HCT116 (cell line): ENCODE data around the gene GUCY2D. TPM values are rescaled to one million over a fixed set of nuclear protein-coding genes. Genes with fewer than 3 reads are reported as not detected.

Source experiments
- ATAC-seq: fragments of 200-7000 bp; cut with Tn5 transposase; 2 replicates; pipeline ENCODE4 v1.9.1; 2020; ENCODE audit warnings: mild to moderate bottlenecking, moderate library complexity
- BruUV-seq: library from RNA; stranded (reverse); fragments of 400-500 nt; replicated peaks from 2 replicates; lab custom pipeline; 2021; lab: Mats Ljungman, UMichigan
- CTCF ChIA-PET: fragments of 300-600 bp; sonication (Branson Sonifier 250); formaldehyde crosslinking; loops from one replicate; lab custom pipeline; 2021; ENCODE audit warnings: antibody characterized with exemption; lab: Charles Lee
- POLR2A ChIA-PET: fragments of 300-600, 350-600 bp; sonication (Branson Sonifier 250); formaldehyde crosslinking; loops from one replicate; lab custom pipeline; 2021; ENCODE audit warnings: antibody characterized with exemption; lab: Charles Lee
- RAD21 ChIA-PET, 2 experiments: fragments of 300-600 bp; sonication (Branson Sonifier 250); formaldehyde crosslinking; loops; one replicate each; lab custom pipeline; 2023; ENCODE audit warnings: low total read pairs in 2 of 2; ENCODE audit not compliant: uncharacterized antibody in 2 of 2, unreplicated experiment in 2 of 2, low non-redundant PET in 1 of 2; lab: Charles Lee
- DNase-seq: peaks from one replicate; pipeline ENCODE4 v3.0.0-alpha.2; 2010; ENCODE audit warnings: low read depth, low spot score
- H2AFZ ChIP-seq: fragments of 200-600 bp; shearing (Covaris generic), sonication (generic); 2 replicates; pipeline ENCODE4 v1.6.1; 2017; ENCODE audit warnings: low read depth, mixed run types, mixed read lengths, antibody characterized with exemption, low read length; ENCODE audit not compliant: poor library complexity, severe bottlenecking
- H3K27ac ChIP-seq: 2 replicates; pipeline ENCODE4 v1.5.1; 2012; ENCODE audit warnings: low read depth, low read length
- H3K27me3 ChIP-seq: fragments of 200-600 bp; sonication (generic); 2 replicates; pipeline ENCODE4 v1.6.1; 2016; ENCODE audit warnings: mixed run types, low read length, mixed read lengths; ENCODE audit not compliant: insufficient read depth
- H3K36me3 ChIP-seq, 2 experiments: fragments of 200-500 bp in 1 of 2; fragments of 200-600 bp in 1 of 2; sonication (Bioruptor generic) in 1 of 2; sonication (generic) in 1 of 2; 2 replicates each; pipeline versions ENCODE4 v1.5.1 to v1.6.1; 2014 to 2016; ENCODE audit warnings: low read length in 2 of 2, inconsistent platforms in 1 of 2, mixed read lengths in 1 of 2, mixed run types in 1 of 2; ENCODE audit not compliant: insufficient read depth in 2 of 2, control insufficient read depth in 1 of 2
- H3K4me1 ChIP-seq, 2 experiments: fragments of 200-600 bp in 1 of 2; sonication (generic) in 1 of 2; 2 replicates each; pipeline versions ENCODE4 v1.5.1 to v1.6.1; 2012 to 2017; ENCODE audit warnings: low read length in 2 of 2, inconsistent platforms in 1 of 2, mild to moderate bottlenecking in 1 of 2, mixed read lengths in 1 of 2, mixed run types in 1 of 2, moderate library complexity in 1 of 2; ENCODE audit not compliant: insufficient read depth in 2 of 2, control insufficient read depth in 1 of 2
- H3K4me2 ChIP-seq: fragments of 200-600 bp; sonication (generic); 2 replicates; pipeline ENCODE4 v1.6.1; 2017; ENCODE audit warnings: mixed run types, low read length, mixed read lengths
- H3K4me3 ChIP-seq, 2 experiments: fragments of 200-600 bp in 1 of 2; sonication (generic) in 1 of 2; replicated peaks in 1 of 2; 2 replicates each; pipeline ENCODE4 v1.5.1; 2011 to 2016; ENCODE audit warnings: low read length in 2 of 2, control low read depth in 1 of 2, low read depth in 1 of 2, mild to moderate bottlenecking in 1 of 2, mixed read lengths in 1 of 2, mixed run types in 1 of 2
- H3K79me2 ChIP-seq: fragments of 200-600 bp; sonication (generic); 2 replicates; pipeline ENCODE4 v1.6.1; 2017; ENCODE audit warnings: mild to moderate bottlenecking, mixed run types, low read length, moderate library complexity, mixed read lengths; ENCODE audit not compliant: insufficient read depth
- H3K9ac ChIP-seq: fragments of 200-600 bp; sonication (generic); 2 replicates; pipeline ENCODE4 v1.6.1; 2016; ENCODE audit warnings: low read length, mixed read lengths
- H3K9me2 ChIP-seq: fragments of 200-600 bp; sonication (generic), shearing (Covaris generic); 2 replicates; pipeline ENCODE4 v1.6.1; 2017; ENCODE audit warnings: mixed run types, mild to moderate bottlenecking, moderate library complexity; ENCODE audit not compliant: insufficient read depth
- H3K9me3 ChIP-seq, 2 experiments: fragments of 200-500 bp in 1 of 2; fragments of 200-600 bp in 1 of 2; sonication (Bioruptor generic) in 1 of 2; sonication (generic) in 1 of 2; 2 replicates each; pipeline ENCODE4 v1.6.1; 2014 to 2017; ENCODE audit warnings: low read length in 2 of 2, mixed read lengths in 2 of 2, inconsistent platforms in 1 of 2, low read depth in 1 of 2, mild to moderate bottlenecking in 1 of 2, mixed run types in 1 of 2, moderate library complexity in 1 of 2; ENCODE audit not compliant: control insufficient read depth in 1 of 2, insufficient read depth in 1 of 2
- H4K20me1 ChIP-seq: fragments of 200-600 bp; sonication (generic), shearing (Covaris generic); 2 replicates; pipeline ENCODE4 v1.6.1; 2017; ENCODE audit warnings: mixed run types, mild to moderate bottlenecking, moderate library complexity; ENCODE audit not compliant: insufficient read depth
- CBX3 ChIP-seq: IDR thresholded peaks from 2 replicates; pipeline ENCODE4 v1.6.1; 2012; ENCODE audit warnings: low read depth
- EGR1 ChIP-seq: IDR thresholded peaks from 2 replicates; pipeline ENCODE4 v1.6.1; 2012; ENCODE audit warnings: low read depth
- ELF1 ChIP-seq: IDR thresholded peaks from 2 replicates; pipeline ENCODE4 v1.6.1; 2012; ENCODE audit warnings: low read depth, borderline replicate concordance
- EZH2phosphoT487 ChIP-seq: fragments of 200-600 bp; IDR thresholded peaks from 2 replicates; pipeline ENCODE4 v1.6.1; 2018; ENCODE audit warnings: antibody characterized with exemption, borderline replicate concordance
- FOSL1 ChIP-seq: IDR thresholded peaks from 2 replicates; pipeline ENCODE4 v1.6.1; 2012; ENCODE audit warnings: low read depth
- POLR2A ChIP-seq: IDR thresholded peaks from 2 replicates; pipeline ENCODE4 v1.7.0; 2011; ENCODE audit warnings: borderline replicate concordance; ENCODE audit not compliant: insufficient read depth, insufficient read length; ENCODE audit errors: extremely low read depth
- POLR2AphosphoS5 ChIP-seq: IDR thresholded peaks from 2 replicates; pipeline ENCODE4 v1.6.1; 2011; ENCODE audit warnings: mild to moderate bottlenecking, low read depth, low read length, moderate library complexity
- RAD21 ChIP-seq: IDR thresholded peaks from 2 replicates; pipeline ENCODE4 v1.6.1; 2012; ENCODE audit warnings: low read depth, mild to moderate bottlenecking
- SIN3A ChIP-seq: IDR thresholded peaks from 2 replicates; pipeline ENCODE4 v1.6.1; 2012; ENCODE audit warnings: low read depth
- SP1 ChIP-seq: IDR thresholded peaks from 2 replicates; pipeline ENCODE4 v1.6.1; 2012; ENCODE audit warnings: low read depth
- SRF ChIP-seq: IDR thresholded peaks from 2 replicates; pipeline ENCODE4 v1.6.1; 2012; ENCODE audit warnings: low read depth
- TCF7L2 ChIP-seq: IDR thresholded peaks from 2 replicates; pipeline ENCODE4 v1.7.0; 2011; ENCODE audit warnings: borderline replicate concordance, inconsistent platforms; ENCODE audit not compliant: insufficient read depth, insufficient read length; ENCODE audit errors: extremely low read depth
- YY1 ChIP-seq: IDR thresholded peaks from 2 replicates; pipeline ENCODE4 v1.6.1; 2011; ENCODE audit warnings: low read length, low read depth, moderate library complexity, mild to moderate bottlenecking; ENCODE audit not compliant: insufficient replicate concordance; ENCODE audit errors: extremely low read depth
- ZFX ChIP-seq: fragments of 450-650 bp; IDR thresholded peaks from 2 replicates; pipeline ENCODE4 v1.6.1; 2017
- ZNF274 ChIP-seq: fragments of 200-500 bp; sonication (Bioruptor generic); IDR thresholded peaks from 2 replicates; pipeline ENCODE4 v1.6.1; 2014; ENCODE audit warnings: mild to moderate bottlenecking, low read depth, low read length, inconsistent platforms
- intact Hi-C: fragments of 100-400 bp; cut with micrococcal nuclease; formaldehyde crosslinking; loops from 2 replicates; pipeline ENCODE4 v1.10.0; 2022
- total RNA-seq: library from RNA; stranded (reverse); gene quantifications from one replicate; pipeline ENCODE4 v1.2.1, GENCODE V29; 2021; ENCODE audit not compliant: unreplicated experiment
- TF ChIP-seq, protein P1 (sequence below): IDR thresholded peaks from 2 replicates; pipeline ENCODE4 v1.6.1; 2012
- TF ChIP-seq, protein P2 (sequence below), 3 experiments: fragments of 200-600 bp in 1 of 3; sonication (generic) in 1 of 3; IDR thresholded peaks in 2 of 3; conservative IDR thresholded peaks in 1 of 3; 2 replicates each; pipeline ENCODE4 v1.5.1; 2012 to 2017; ENCODE audit warnings: low read depth in 2 of 3, low read length in 2 of 3, antibody characterized with exemption in 1 of 3, borderline replicate concordance in 1 of 3, control low read depth in 1 of 3, mild to moderate bottlenecking in 1 of 3, mixed read lengths in 1 of 3, mixed run types in 1 of 3, moderate library complexity in 1 of 3; ENCODE audit not compliant: insufficient read depth in 1 of 3
- TF ChIP-seq, protein P3 (sequence below): IDR thresholded peaks from 2 replicates; pipeline ENCODE4 v1.6.1; 2012
- TF ChIP-seq, protein P4 (sequence below): IDR thresholded peaks from 2 replicates; pipeline ENCODE4 v1.6.1; 2011; ENCODE audit warnings: mild to moderate bottlenecking, low read length, moderate library complexity; ENCODE audit not compliant: insufficient replicate concordance; ENCODE audit errors: extremely low read depth

GUCY2D gene
- total RNA-seq, 1 experiment from 2014 or later: 1.4 TPM

DNA sequence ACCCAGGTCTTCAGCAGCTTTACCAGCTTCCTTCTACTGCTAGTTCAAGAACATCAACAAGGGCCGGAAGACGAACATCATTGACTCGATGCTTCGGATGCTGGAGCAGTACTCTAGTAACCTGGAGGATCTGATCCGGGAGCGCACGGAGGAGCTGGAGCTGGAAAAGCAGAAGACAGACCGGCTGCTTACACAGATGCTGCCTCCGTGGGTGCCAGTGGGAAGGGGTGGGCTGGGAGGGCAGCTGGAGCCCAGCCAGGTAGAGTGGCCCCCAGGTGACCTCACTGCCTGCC lies 12.1 kb downstream of the GUCY2D start (continued):
- no peak for TF ChIP-seq TCF7L2
- TF ChIP-seq EGR1: no peak
- no peak for TF ChIP-seq SRF
- TF ChIP-seq SP1: no peak
- TF ChIP-seq, protein P1, sequence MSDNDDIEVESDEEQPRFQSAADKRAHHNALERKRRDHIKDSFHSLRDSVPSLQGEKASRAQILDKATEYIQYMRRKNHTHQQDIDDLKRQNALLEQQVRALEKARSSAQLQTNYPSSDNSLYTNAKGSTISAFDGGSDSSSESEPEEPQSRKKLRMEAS: no peak
- TF ChIP-seq POLR2A: no peak
- TF ChIP-seq RAD21: no peak
- no peak for TF ChIP-seq CBX3
- no peak for TF ChIP-seq ZFX
- TF ChIP-seq, protein P2, sequence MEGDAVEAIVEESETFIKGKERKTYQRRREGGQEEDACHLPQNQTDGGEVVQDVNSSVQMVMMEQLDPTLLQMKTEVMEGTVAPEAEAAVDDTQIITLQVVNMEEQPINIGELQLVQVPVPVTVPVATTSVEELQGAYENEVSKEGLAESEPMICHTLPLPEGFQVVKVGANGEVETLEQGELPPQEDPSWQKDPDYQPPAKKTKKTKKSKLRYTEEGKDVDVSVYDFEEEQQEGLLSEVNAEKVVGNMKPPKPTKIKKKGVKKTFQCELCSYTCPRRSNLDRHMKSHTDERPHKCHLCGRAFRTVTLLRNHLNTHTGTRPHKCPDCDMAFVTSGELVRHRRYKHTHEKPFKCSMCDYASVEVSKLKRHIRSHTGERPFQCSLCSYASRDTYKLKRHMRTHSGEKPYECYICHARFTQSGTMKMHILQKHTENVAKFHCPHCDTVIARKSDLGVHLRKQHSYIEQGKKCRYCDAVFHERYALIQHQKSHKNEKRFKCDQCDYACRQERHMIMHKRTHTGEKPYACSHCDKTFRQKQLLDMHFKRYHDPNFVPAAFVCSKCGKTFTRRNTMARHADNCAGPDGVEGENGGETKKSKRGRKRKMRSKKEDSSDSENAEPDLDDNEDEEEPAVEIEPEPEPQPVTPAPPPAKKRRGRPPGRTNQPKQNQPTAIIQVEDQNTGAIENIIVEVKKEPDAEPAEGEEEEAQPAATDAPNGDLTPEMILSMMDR (IDR thresholded peaks at IDR 0.05 in 2 of 3, conservative IDR thresholded peaks at IDR 0.05 in 1 of 3; ENCODE audit: borderline replicate concordance in 1 of 3, insufficient read depth in 1 of 3, low read depth in 2 of 3, low read length in 2 of 3): no peak
- TF ChIP-seq, protein P3, sequence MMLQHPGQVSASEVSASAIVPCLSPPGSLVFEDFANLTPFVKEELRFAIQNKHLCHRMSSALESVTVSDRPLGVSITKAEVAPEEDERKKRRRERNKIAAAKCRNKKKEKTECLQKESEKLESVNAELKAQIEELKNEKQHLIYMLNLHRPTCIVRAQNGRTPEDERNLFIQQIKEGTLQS: no peak
- TF ChIP-seq YY1: no peak
- TF ChIP-seq, all 23 proteins: peak for 0

DNA sequence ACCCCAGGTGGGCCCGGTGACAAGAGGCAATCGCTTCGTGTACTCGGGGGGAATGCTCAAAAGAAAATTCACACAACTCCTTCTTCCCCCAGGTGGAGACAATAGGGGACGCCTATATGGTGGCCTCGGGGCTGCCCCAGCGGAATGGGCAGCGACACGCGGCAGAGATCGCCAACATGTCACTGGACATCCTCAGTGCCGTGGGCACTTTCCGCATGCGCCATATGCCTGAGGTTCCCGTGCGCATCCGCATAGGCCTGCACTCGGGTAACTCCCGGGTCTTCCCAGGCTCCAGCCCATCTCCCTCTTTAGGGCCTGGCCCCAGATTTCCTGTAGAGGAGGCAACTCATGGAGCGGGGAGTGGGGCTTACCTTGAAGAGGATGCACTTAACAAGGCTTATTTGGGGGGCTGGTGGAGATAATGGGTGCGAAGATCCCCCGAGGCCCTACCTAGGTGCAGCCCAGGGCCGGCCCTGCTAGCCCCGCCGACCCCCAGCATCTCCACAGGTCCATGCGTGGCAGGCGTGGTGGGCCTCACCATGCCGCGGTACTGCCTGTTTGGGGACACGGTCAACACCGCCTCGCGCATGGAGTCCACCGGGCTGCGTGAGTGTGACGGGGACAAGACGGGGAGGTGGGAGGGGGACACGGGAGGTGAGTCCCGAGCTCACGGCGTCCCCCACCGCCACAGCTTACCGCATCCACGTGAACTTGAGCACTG lies 13.0 kb downstream of the GUCY2D start:
- no peak overlapping the region; the same call in 1 of the 2 replicates for H3K27ac ChIP-seq
- RAD21 ChIA-PET: interaction anchor here in 1 of 2 experiments (0.6 to 1.0 kb wide), 3 partner anchors 25 to 32 kb away, joined by 3 to 6 read pairs (median 3); no protein-coding TSS in a partner anchor
- H3K27me3 ChIP-seq: no peaks in the 10 kb centered on the region
- no peak overlapping the region for H2AFZ ChIP-seq
- POLR2A ChIA-PET: interaction anchor here (1.7 kb wide), 1 partner anchor 26 kb away, joined by 6 read pairs; no protein-coding TSS in a partner anchor
- no peaks in the 10 kb centered on the region for H3K79me2 ChIP-seq
- CTCF ChIA-PET: interaction anchor here (0.7 to 2.8 kb wide), 8 partner anchors 14 to 271 kb away, joined by 3 to 19 read pairs (median 6); no protein-coding TSS in a partner anchor
- no TSS peak for BruUV-seq
- peak overlapping the region; percentile 98 for H3K4me2 ChIP-seq
- intact Hi-C loops: no loop called here
- DNase-seq (no peak), ATAC-seq (no peak)
- H3K9ac ChIP-seq: no peak overlapping the region
- H3K4me1 ChIP-seq: peaks cover 8 to 45% of the 10 kb centered on the region in 2 experiments; a peak in 3 of 4 replicates
- H4K20me1 ChIP-seq: no peaks in the 10 kb centered on the region
- no peaks in the 10 kb centered on the region for H3K36me3 ChIP-seq
- H3K4me3 ChIP-seq: peak overlapping the region; percentile 50 to 65
- no peaks in the 10 kb centered on the region for H3K9me2 ChIP-seq
- H3K9me3 ChIP-seq: no peaks in the 10 kb centered on the region
- TF ChIP-seq SRF (no peak), SIN3A (no peak), ELF1 (no peak), SP1 (no peak), POLR2AphosphoS5 (no peak), ZNF274 (no peak), EZH2phosphoT487 (no peak), ZFX (no peak), POLR2A (no peak), YY1 (no peak), RAD21 (no peak), FOSL1 (no peak)
- TF ChIP-seq, protein P3: no peak
- TF ChIP-seq, protein P4, sequence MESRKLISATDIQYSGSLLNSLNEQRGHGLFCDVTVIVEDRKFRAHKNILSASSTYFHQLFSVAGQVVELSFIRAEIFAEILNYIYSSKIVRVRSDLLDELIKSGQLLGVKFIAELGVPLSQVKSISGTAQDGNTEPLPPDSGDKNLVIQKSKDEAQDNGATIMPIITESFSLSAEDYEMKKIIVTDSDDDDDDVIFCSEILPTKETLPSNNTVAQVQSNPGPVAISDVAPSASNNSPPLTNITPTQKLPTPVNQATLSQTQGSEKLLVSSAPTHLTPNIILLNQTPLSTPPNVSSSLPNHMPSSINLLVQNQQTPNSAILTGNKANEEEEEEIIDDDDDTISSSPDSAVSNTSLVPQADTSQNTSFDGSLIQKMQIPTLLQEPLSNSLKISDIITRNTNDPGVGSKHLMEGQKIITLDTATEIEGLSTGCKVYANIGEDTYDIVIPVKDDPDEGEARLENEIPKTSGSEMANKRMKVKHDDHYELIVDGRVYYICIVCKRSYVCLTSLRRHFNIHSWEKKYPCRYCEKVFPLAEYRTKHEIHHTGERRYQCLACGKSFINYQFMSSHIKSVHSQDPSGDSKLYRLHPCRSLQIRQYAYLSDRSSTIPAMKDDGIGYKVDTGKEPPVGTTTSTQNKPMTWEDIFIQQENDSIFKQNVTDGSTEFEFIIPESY: no peak
- TF ChIP-seq, protein P1: no peak
